NCI-H1048 (cell line): ENCODE results near the gene ADAR.

Experiments
- DNase-seq: peaks from one replicate; lab custom pipeline; 2025; lab: John Stamatoyannopoulos, UW

Gene ADAR

DNA sequence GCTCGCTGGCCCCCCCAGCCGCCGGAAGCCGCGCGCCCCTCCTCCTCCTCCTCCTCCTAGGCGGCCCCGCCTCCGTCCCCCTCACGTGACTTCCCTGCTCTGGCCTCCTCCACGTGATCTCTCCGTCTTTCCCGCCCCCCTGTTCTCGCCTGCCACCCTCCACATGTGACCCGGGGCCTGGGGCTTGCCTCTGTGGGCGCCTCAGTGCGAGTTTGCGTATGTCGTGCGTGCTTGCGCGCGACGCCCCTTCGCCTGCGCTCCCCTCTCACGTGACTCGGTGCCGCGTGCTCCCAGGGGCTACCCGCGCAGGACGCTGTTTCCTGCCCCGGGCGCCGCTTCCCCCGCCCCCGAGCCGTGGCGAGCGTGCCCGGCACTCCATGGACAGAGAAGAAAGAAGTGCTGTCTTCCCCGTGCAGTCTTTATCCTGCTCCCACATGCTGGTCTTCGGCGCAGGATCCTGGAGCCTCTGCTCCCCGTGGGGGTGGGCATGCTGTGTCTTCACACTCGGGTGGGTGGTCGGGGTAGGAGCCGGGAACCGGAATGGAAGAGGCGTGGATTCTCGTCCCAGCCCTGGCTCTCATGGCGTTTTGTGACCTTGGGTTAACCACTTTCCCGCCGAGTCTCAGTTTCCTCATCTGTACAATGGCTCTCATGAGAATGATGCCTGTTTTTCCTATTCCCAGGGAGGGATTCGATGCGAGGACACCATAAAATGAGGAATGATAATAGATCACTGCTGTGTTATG, 49.1 kb downstream of the ADAR start:
- DNase-seq, result peak; percentile 99

DNA sequence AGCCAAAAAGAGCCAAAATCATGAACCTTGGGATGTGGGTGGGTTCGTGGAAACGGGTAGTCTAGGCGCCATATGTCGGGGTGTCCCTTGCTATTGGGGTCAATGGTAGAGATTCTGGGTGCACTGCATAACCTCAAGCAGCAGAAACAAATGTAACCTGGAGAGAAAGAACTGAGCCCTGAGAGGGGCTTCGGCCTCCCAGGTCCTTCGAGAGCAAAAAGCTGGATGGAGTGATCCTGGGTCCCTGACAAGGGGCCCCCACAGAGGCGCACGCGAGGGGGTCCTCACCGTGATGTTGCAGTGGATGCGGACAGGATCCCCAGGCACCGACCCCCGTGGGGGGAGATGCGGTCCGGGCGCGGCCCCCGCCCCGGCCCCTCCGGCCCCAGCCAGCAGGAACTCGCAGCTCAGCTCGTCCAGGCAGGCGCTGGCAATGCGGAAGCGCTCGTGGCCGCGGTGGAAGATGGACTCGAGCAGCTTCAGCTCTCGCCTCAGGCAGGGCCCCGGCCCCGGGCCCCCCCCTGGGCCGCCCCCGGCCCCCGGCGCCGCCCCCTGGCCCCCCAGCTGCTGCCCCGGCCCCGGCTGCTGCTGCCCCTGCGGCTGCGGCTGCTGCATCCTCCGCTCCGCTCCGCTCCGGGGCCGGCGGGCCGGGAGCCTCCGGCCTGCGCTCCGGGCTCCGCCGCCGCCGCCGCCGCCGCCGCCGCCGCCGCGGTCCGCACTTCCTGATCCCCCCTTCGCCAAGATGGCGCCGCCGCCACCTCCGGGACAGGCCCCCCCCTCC, 49.9 kb downstream of the ADAR start, which contains the start of gene UBE2Q1:
TSS of gene UBE2Q1 (minus strand) at position 724 of the 781 bp plus-strand sequence. CDS start at position 615, 109 bp downstream.
- DNase-seq, result no peak

- DNase-seq, result no peak
Measured at GRCh38 chr1:154557248-154557938, 50.6 kb downstream of the ADAR start.

DNA sequence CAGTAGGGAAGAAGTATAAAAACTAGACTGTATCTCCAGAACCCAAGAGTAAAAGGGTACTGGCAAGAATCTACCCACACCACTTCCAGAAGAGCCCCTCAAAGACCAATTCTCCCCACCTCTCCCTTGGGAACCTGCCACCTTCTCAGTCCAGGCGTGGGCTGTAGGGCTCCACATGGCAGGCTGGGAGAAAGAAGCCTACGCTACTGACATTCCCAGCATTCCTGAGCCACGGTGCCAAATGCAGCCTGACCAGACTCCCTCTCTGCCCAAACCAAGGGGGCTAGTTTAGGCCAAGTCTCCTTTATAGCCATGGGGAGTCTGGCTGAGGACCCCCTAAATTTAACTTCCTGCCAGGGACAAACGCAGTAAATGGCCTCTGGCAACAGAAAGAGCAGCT, 51.6 kb downstream of the ADAR start:
- DNase-seq, result no peak

GRCh38 chr1:154553056-154554030, 54.6 kb downstream of the ADAR start:
- DNase-seq, result no peak

GRCh38 chr1:154552036-154552435, 56.0 kb downstream of the ADAR start:
- DNase-seq, result no peak

GRCh38 chr1:154551474-154551873, 56.5 kb downstream of the ADAR start:
- DNase-seq, result no peak

- no peak for DNase-seq
Measured at GRCh38 chr1:154550657-154551056, 57.3 kb downstream of the ADAR start.

- DNase-seq, result no peak
Measured at GRCh38 chr1:154550070-154550469, 57.9 kb downstream of the ADAR start.

DNA sequence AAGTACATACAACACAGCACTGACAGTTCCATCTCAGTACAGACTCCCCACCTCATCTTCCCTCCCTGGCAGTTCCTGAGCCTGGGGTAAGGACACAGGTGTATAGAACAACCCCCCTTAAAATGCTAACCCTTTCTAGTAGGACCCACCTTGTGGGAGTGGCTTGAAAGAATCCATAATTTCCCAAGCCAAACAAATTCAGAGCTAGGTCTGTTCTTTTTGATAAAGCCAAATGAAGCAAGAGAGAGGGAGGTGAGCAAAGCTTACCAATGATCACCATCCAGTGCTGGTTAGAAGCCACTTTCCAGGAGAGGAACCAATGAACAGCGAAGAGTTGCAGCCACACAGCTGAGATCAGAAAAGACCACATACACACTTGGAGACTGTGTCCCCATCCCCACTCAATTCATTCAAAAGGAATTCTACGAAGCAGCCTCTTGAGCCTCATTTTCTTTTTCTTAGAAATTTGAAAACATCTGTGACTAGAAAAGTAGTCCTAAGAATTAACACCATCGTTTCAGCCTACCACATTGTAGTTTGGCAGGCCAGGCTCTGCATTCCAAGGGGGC, 58.7 kb downstream of the ADAR start:
- no peak for DNase-seq

GRCh38 chr1:154548028-154548427, 60.0 kb downstream of the ADAR start:
- DNase-seq, result no peak

- DNase-seq, result no peak
Measured at GRCh38 chr1:154547105-154547732, 60.8 kb downstream of the ADAR start.

GRCh38 chr1:154546264-154547063, 61.5 kb downstream of the ADAR start:
- no peak for DNase-seq

- DNase-seq, result no peak
Measured at GRCh38 chr1:154541231-154541630, 66.8 kb downstream of the ADAR start.

GRCh38 chr1:154539486-154540483, 68.2 kb downstream of the ADAR start:
- no peak for DNase-seq

GRCh38 chr1:154536570-154536969, 71.4 kb downstream of the ADAR start:
- no peak for DNase-seq

GRCh38 chr1:154533952-154534844, 73.8 kb downstream of the ADAR start:
- DNase-seq, result no peak
